PFSK-1 (cell line): ENCODE results near the gene VTI1A.

Experiments
- FOXP2 ChIP-seq: optimal IDR thresholded peaks from 2 replicates; pipeline ENCODE3; 2011; ENCODE audit warnings: borderline replicate concordance, control low read depth, inconsistent platforms; ENCODE audit not compliant: insufficient read depth; ENCODE audit errors: extremely low read length, extremely low read depth
- POLR2AphosphoS5 ChIP-seq: IDR thresholded peaks from 2 replicates; pipeline ENCODE4 v1.6.1; 2012; ENCODE audit warnings: low read depth, mild to moderate bottlenecking, control low read depth, low read length, moderate library complexity
- REST ChIP-seq, 2 experiments: IDR thresholded peaks; 2 replicates each; pipeline versions ENCODE4 v1.6.1 to v1.8.0; 2011 to 2012; ENCODE audit warnings: low read depth in 2 of 2, low read length in 2 of 2, control low read depth in 1 of 2, inconsistent platforms in 1 of 2, mild to moderate bottlenecking in 1 of 2, moderate library complexity in 1 of 2; ENCODE audit not compliant: insufficient read depth in 1 of 2
- SIN3A ChIP-seq: IDR thresholded peaks from 2 replicates; pipeline ENCODE4 v1.6.1; 2012; ENCODE audit warnings: mild to moderate bottlenecking, low read length, moderate library complexity, borderline replicate concordance; ENCODE audit not compliant: insufficient read depth
- TAF1 ChIP-seq: IDR thresholded peaks from 2 replicates; pipeline ENCODE4 v1.6.1; 2012; ENCODE audit warnings: low read length, control low read depth, borderline replicate concordance; ENCODE audit not compliant: insufficient read depth

VTI1A gene

GRCh38 chr10:112614586-112614985 lies 167.6 kb downstream of the VTI1A start:
- TF ChIP-seq REST (IDR thresholded peaks at IDR 0.05; ENCODE audit: insufficient read depth in 1 of 2, low read depth in 2 of 2, low read length in 2 of 2) = no peak
- no peak for TF ChIP-seq SIN3A
- no peak for TF ChIP-seq TAF1
- no peak for TF ChIP-seq POLR2AphosphoS5
- TF ChIP-seq FOXP2 = no peak

- TF ChIP-seq POLR2AphosphoS5 = no peak
- TF ChIP-seq SIN3A = no peak
- no peak for TF ChIP-seq TAF1
- TF ChIP-seq FOXP2 = no peak
- TF ChIP-seq REST (IDR thresholded peaks at IDR 0.05; ENCODE audit: insufficient read depth in 1 of 2, low read depth in 2 of 2, low read length in 2 of 2) = no peak
Measured at GRCh38 chr10:112615269-112615668, 168.3 kb downstream of the VTI1A start.

DNA sequence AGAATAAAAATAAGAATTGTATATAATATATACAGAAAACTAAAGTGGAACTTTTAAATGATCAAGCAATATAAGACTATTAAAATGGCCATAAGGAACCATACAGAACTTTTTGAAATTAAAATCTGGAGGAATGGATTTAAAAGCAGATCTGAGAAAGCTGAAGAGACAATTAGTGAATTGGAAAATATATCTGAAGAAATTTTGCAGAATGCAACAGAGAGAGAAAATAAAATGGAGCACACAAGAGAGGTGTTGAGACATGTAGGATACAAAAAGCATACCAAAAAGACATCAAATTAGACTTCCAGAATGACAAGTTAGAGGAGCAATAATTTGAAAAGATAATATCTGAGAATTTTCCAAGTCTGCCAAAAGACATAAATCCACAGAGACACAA lies 169.6 kb downstream of the VTI1A start:
- TF ChIP-seq TAF1 (no peak), FOXP2 (no peak), REST (IDR thresholded peaks at IDR 0.05; ENCODE audit: insufficient read depth in 1 of 2, low read depth in 2 of 2, low read length in 2 of 2) (no peak), SIN3A (no peak), POLR2AphosphoS5 (no peak)

GRCh38 chr10:112618814-112619213 lies 171.8 kb downstream of the VTI1A start:
- no peak for TF ChIP-seq TAF1
- TF ChIP-seq FOXP2 = no peak
- no peak for TF ChIP-seq REST (IDR thresholded peaks at IDR 0.05; ENCODE audit: insufficient read depth in 1 of 2, low read depth in 2 of 2, low read length in 2 of 2)

DNA sequence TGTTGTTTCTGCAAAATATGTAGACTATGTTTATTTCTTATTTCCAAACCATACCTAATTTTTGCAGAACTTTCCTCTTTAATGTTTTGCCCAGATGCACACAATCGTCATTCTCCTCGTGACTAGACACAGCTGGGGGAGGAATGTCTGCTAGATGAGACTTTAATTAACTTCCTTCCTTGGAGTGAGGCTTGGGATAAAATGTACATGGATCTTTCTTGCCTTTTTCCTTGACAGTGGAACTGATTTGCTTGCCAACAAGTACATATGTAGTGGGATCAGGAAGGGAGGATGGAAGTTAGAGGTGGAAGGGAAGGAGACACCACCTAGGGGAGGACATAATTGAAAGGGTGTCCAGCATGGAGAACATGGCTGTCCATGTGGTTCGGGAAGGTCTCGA lies 172.5 kb downstream of the VTI1A start:
- no peak for TF ChIP-seq SIN3A
- TF ChIP-seq POLR2AphosphoS5 = no peak
- TF ChIP-seq TAF1 = no peak

GRCh38 chr10:112622786-112623185 lies 175.8 kb downstream of the VTI1A start:
- no peak for TF ChIP-seq FOXP2
